GM21786 (cell line): ENCODE data around the gene C6orf136.

Experiments
- ATAC-seq: cut with Tn5 transposase; IDR thresholded peaks from one replicate; pipeline ENCODE4 v1.9.1; 2021; ENCODE audit not compliant: unreplicated experiment

Gene C6orf136

GRCh38 chr6:30646450-30647241 lies at the start of gene C6orf136:
C6orf136 (plus strand) TSS chr6:30647133; CDS start chr6:30647232, 99 bp downstream.
- ATAC-seq: peak; percentile 45

DNA sequence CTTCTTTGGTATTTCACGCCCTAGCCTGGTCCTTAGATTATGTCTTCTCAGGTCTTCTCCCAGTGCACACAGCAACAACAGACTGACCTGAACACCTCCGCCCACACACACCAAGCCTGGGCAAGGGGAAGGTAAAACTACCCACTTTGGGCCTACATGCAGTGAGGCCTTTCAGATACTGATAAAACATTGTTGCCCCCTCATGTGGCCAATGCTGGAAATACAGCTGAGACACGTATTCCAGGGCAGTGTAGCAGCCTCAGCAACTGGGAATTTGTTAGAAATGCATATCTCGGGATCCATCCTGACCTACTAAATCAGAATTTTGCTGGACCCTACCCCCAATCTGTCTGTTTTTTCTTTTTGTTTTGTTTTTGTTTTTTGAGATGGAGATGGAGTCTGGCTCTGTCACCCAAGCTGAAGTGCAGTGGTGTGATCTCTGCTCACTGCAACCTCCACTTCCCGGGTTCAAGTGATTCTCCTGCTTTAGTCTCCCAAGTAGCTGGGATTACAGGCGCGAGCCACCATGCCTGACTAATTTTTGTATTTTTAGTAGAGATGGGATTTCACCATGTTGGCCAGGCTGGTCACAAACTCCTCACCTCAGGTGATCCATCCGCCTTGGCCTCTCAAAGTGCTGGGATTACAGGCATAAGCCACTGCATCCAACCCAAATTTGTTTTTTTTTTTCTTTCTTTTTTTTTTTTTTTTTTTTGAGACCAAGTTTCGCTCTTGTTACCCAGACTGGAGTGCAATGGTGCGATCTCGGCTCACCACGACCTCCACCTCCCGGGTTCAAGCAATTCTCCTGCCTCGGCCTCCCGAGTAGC lies 49.4 kb upstream of the C6orf136 start:
- peak; percentile 81 for ATAC-seq

DNA sequence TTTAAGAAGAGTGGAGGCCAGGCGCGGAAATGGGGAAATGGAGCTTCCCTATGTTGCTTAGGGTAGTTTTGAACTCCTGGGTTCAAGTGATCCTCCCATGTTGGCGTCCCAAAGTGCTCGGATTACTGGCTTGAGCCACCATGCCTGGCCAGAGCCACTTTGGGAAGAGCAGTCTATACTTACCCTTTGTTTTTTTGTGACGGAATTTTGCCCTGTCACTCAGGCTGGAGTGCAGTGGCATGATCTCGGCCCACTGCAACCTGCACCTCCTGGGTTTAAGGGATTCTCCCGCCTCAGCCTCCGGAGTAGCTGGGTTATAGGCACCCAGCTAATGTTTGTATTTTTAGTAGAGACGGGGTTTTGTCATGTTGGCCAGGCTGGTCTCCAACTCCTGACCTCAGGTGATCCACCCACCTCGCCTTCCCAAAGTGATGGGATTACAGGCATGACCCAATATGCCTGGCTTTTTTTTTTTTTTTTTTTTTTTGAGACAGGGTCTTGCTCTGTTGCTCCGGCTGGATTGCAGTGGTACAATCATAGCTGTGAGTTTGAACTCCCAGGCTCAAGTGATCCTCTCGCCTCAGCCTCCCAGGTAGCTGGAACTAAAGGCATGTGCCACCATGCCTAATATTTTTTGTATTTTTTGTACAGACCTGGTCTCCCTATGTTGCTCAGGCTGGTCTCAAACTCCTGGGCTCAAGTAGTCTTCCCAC lies 47.9 kb upstream of the C6orf136 start:
- no peak for ATAC-seq

DNA sequence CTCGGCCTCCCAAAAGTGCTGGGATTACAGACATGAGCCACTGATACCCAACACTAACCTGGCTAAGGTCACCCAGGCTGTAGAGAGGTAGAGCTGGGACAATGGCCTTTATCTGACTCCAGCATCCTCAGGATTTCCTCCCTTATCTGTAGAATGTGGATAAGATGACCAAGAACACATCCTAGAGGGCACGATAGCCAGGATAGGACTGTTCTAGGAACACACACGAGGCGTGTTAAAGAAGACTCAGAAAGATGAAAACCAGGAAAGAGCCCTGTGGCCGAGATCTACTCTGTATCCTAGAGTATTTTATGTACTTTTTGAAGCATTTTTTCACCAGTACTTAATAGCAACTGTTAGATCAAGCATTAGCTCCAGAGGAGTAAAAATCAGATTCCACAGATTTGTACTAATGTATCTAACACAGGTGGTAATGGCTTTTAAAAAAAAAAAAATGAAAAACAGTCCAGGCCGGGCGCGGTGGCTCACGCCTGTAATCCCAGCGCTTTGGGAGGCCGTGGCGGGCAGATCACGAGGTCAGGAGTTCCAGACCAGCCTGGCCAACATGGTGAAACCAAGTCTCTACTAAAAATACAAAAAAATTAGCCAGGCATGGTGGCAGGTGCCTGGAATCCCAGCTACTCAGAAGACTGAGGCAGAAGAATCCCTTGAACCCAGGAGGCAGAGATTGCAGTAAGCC lies 47.2 kb upstream of the C6orf136 start:
- ATAC-seq: no peak

DNA sequence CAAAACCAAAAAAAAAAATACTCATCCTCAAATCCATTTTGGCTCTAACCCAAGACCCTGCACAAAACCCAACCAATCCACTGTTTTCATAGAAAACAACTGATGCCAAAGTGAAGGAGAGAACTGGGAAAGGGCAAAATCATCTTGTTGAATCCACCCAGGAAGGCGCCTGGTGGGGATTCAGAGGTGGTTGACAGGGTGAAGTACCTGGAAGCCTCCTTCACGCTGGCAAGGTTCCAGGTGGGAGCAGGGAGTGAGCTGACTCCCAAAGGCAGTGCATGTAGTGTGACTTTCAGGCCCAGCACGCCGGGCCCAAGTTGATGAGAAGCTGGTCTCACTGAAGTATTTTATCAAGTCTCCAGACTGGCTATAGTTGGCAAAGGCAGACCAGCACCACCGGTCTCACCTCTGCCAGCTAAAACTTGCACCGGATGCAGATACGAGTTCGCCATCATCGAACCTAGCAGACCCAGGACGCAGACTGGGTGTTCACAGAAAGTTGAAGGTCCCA lies 46.4 kb upstream of the C6orf136 start:
- no peak for ATAC-seq

DNA sequence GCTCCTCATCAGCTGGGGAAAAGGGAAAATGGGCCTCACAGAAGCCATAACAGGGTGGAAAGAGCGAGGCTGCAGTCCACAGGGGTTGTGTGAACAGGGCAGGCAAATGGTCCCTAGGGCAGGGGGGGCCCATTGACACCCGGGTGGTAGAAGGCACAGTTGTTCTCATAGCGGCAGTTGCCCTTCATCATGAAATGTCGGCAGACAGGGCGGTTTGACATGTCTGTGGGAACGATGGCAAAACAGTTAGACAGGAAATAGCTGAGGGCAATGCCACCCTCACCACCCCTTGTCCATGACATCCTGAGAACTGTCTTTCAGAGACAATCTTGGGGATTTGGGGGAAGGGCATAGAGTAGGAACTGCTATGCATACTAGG lies 45.5 kb upstream of the C6orf136 start:
- ATAC-seq: no peak

DNA sequence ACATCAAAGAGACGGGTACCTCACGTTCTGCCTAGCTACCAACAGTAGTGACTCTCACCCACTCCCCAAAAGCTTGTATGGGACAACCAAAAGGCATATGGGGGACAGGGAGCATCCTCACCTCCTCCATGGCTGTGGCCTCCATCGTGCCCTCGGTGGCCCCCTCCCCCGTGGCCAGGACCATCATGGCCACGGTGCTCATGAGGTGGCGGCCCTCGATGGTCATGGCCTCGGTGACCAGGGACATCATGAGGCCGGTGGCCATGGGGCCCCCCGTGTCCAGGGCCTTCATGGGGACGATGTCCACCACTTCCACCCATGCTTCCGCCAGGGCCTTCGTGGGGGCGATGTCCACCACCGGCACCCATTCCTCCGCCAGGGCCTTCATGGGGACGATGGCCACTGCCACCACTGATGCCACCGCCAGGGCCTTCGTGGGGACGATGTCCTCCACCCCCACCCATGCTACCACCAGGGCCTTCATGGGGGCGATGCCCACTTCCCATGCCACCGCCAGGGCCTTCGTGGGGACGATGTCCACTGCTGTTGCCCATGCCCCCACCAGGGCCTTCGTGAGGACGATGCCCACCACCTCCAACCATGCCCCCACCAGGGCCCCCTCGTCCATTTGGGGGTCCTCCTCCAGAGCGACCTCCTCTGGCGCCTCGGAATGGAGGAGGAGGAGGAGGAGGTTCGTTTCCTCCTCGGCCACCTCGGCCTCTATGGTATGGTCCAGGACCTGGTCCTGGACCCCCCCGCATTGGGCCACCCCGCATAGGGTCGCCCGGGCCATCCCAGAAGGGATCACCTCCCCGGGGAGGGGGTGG lies 44.9 kb upstream of the C6orf136 start:
- no peak for ATAC-seq

DNA sequence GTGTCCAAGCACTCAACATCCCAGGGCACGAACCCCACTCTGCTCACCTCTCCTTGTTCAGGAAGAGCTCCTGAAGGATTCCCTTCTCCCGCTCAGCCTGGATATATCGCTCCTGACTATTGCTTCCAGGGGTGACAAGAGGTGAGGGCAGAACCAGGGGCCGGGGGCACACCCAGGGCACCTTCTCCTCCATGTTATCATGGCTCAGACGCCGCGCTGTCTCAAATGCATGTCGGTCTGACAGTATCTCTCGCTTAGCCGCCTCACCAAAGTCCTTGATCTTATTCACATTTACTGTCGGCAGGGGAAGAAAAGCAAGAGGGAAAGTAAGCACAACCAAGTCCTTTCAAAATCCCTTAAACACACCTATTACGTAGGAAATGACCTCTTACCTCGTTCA lies 43.0 kb upstream of the C6orf136 start:
- no peak for ATAC-seq

DNA sequence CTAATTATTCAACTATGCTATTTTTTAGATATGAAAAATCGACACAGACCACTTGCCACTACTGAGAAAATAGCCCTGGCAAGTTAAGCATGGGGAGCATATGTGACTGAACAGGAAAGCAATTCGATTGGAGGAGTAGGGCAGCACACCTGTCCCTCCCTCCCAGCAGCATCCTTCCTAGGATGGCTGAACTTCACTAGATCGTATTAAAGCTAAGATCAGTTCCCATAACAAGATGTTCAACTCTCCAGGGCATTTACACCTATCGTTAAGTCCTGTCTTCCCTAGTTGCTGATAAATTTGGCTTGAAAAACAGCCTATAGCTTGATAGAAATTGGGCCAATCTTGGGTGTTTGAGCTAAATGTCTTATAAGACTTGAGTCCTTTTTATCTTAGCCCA lies 36.9 kb upstream of the C6orf136 start:
- ATAC-seq: no peak

DNA sequence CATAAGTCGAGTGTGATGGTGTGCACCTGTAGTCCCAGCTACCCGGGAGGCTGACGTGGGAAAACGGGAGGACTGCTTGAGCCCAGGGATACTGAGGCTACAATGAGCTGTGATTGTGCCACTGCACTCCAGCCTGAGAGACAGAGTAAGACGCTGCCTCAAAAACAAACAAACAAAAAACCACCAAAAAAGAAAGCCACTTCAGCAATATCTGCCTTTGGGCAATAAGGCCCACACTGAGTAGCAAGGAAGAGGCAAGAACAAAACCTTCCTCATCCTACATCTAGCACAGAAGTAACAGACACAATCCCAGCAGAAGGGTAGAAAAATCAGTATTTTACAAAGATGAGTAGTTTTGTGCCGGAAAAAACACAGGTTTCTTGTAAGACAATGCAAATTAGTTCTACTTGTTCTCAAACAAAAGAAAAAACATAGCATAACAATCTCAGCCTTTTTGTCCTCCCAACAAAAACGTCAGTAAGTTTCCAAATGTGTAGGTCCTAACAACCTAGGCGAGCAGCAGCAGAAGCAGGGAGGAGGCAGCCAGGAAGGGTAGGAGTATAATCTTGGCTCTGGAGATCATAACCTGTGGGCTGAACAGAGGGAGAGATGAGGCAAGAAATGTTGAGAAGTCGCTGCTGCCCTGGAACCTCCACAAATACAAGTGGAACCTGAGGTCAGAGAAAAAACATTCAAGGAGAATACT lies 35.6 kb upstream of the C6orf136 start:
- ATAC-seq: no peak

DNA sequence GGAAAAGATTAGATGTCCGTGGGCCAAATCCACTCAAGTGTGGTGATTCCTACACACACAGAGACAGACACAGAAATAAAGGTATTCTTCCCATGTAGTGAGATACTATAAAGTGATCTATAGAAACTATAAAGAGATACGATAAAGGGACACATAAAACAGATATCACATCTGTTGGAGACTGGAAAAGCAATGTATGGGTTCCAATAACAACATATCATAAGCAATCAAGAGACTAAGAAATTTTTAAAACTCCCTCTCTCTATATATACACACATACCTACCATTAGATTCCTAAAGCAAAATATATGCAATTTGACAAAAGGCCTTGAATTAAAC lies 35.1 kb upstream of the C6orf136 start:
- ATAC-seq: no peak

DNA sequence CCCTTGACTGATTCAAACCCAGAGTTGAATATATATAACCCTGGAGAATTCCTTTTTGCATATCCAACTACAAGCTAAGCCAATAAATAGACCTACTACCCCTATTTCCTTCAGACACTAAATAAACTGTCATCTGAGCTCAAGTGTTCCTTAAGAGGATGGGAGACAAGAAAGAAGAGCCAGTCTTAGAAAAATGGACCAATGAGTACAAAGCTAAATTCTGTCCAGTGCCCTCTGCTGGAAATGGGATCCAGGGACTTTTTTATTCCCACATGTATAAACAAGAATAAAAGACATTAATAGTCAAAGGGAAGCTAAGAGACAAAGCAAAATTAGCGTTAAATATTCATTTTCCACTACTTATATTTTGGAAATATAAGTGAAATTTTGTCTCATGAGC lies 34.7 kb upstream of the C6orf136 start:
- ATAC-seq: no peak

GRCh38 chr6:30612687-30613248 lies 34.2 kb upstream of the C6orf136 start:
- ATAC-seq: no peak

DNA sequence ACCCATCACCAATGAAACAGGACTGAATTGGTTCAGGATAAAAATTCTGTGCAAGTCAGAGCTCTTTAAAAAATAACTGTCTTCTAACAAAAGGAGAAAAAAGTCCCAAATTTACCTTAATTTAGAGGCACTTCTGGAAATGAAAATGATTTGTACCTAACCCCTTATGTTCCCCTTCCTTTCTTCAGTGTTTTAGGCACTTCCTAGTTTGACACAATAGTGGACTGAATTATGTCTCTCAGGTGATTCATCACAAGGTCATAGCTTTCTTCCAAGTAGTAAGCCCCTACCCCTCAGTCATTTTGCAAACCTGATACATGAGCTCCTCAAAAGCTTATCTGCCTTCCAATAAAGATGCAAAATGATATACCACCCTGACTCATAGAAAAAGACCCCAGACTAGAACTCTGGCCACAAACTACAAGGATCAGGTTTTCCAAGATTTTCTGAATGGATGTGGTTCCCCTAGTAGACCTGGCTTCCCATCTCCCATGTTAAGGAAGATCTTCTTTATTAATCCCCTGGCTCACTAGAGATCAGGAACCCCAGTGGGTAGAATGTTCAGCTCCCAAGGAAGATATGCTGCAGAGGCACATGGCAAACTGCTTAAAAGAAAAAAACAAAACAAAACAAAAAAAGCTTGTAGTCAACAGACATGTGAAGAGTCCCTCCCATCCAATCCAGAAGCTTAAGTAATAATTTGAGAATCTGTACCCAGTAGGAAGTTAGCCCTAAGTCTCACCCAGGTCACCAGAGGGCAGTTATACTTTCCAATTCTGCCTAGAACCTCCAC lies 33.5 kb upstream of the C6orf136 start:
- ATAC-seq: no peak

GRCh38 chr6:30614044-30614842 lies 32.7 kb upstream of the C6orf136 start:
- no peak for ATAC-seq

DNA sequence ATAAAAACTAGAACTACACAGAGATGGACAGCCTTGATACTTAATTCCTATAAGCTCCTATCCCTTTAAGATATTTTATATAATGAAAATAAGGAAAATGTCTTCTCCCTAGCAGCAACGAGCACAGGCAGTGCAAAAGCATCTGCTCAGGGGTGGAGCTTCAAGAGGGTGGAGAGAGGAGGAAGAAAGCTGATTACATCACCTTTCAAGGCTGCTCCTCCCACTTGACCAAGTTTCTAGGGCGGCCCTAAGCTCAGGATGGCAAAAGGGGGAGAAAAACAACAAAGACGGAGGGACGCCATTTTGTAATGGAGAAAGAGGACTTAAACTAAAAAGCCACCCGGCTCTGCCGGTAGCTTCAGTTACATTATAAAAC lies 32.1 kb upstream of the C6orf136 start:
- ATAC-seq: peak; percentile 54

DNA sequence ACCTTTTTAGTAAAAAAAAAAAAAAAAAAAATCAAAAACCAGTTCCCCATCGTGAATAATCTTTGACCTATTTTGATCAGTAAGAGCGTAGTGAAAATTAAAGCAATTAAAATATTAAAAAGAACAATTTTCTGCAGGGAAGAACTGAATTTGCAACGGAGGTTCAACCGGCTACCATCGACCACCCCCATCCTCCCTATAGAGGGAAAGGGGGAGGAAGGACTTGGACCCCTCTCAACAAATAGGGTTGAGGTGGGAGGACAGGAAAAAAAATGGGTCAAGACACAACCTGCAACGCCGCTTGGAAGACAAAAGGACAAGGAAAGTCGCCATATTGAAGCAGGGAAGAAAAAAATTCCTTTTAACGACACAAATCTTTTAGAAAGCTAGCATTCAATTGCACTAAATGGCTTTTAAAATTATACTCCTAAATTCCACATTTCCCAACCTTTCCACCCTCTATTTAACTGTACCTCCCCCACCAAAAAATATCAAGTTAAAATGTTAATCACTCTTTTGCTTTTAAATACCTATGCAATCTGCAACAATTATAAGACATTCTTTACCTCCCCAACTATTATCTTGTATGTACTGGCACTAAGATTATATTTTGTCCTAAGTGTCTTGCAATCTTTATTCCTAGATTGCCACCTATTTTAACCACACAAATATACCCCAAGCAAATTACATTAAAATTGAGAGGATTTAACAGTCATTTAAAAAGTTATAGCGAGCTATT lies 31.5 kb upstream of the C6orf136 start:
- ATAC-seq: no peak
